Endothelial cell of umbilical vein (primary cell): ENCODE data around the gene CACNA1C. TPM values are rescaled to one million over a fixed set of nuclear protein-coding genes. Genes with fewer than 3 reads are reported as not detected.

Experiments
- BruUV-seq: library from RNA; stranded (reverse); fragments of 400-500 nt; replicated peaks from 2 replicates; lab custom pipeline; 2021; lab: Mats Ljungman, UMichigan
- CTCF ChIA-PET: fragments of 300-600, 350-600 bp; sonication (Branson Sonifier 250); formaldehyde crosslinking; loops from one replicate; lab custom pipeline; 2021; ENCODE audit warnings: antibody characterized with exemption, inconsistent platforms; lab: Charles Lee
- POLR2A ChIA-PET: fragments of 300-600, 350-600 bp; sonication (Branson Sonifier 250); formaldehyde crosslinking; loops from one replicate; lab custom pipeline; 2021; ENCODE audit warnings: antibody characterized with exemption, inconsistent platforms; lab: Charles Lee
- DNase-seq: peaks from one replicate; pipeline ENCODE4 v3.0.0-alpha.2; 2011; ENCODE audit warnings: low read depth, low spot score
- FAIRE-seq: peaks from 2 replicates; lab custom pipeline; 2011; peaks lifted over from hg19 to GRCh38; lab: Jason Lieb, UNC
- H2AFZ ChIP-seq: 2 replicates; pipeline ENCODE4 v1.6.0; 2012; ENCODE audit warnings: low read depth, low read length, control low read depth, inconsistent platforms
- H3K27ac ChIP-seq: 2 replicates; pipeline ENCODE4 v1.5.1; 2011; ENCODE audit warnings: low read depth, mild to moderate bottlenecking, control low read depth, low read length, moderate library complexity; ENCODE audit not compliant: insufficient read depth
- H3K27me3 ChIP-seq, 2 experiments: 2 replicates each; pipeline versions ENCODE4 v1.6.0 to v1.6.1; 2011; ENCODE audit warnings: low read length in 2 of 2, mixed read lengths in 1 of 2; ENCODE audit not compliant: control insufficient read depth in 2 of 2, insufficient read depth in 2 of 2
- H3K36me3 ChIP-seq, 2 experiments: 2 replicates in 1 of 2; 3 replicates in 1 of 2; pipeline ENCODE4 v1.5.1; 2011; ENCODE audit warnings: low read length in 2 of 2, mild to moderate bottlenecking in 1 of 2, moderate library complexity in 1 of 2; ENCODE audit not compliant: control insufficient read depth in 2 of 2, insufficient read depth in 2 of 2; ENCODE audit errors: extremely low read depth in 1 of 2
- H3K4me1 ChIP-seq: 3 replicates; pipeline ENCODE4 v1.5.1; 2011; ENCODE audit warnings: mild to moderate bottlenecking, low read length; ENCODE audit not compliant: control insufficient read depth, insufficient read depth; ENCODE audit errors: extremely low read depth
- H3K4me2 ChIP-seq: 2 replicates; pipeline ENCODE4 v1.6.1; 2011; ENCODE audit warnings: low read length, control low read depth, mixed read lengths; ENCODE audit not compliant: insufficient read depth
- H3K4me3 ChIP-seq, 3 experiments: fragments of 200-600 bp in 1 of 3; sonication (generic), shearing (Covaris generic) in 1 of 3; replicated peaks in 1 of 3; 2 replicates each; pipeline ENCODE4 v1.5.1; 2011 to 2016; ENCODE audit warnings: control low read depth in 3 of 3, low read length in 3 of 3, mild to moderate bottlenecking in 2 of 3, inconsistent platforms in 1 of 3, low read depth in 1 of 3, moderate library complexity in 1 of 3; ENCODE audit not compliant: insufficient read depth in 1 of 3
- H3K79me2 ChIP-seq: 2 replicates; pipeline ENCODE4 v1.6.0; 2012; ENCODE audit warnings: low read length, inconsistent platforms; ENCODE audit not compliant: control insufficient read depth, insufficient read depth
- H3K9ac ChIP-seq: replicated peaks from 2 replicates; pipeline ENCODE3; 2011; ENCODE audit warnings: low read length, control low read depth; ENCODE audit not compliant: insufficient read depth; ENCODE audit errors: extremely low read depth
- H3K9me1 ChIP-seq: replicated peaks from 3 replicates; pipeline ENCODE4 v1.6.0; 2011; ENCODE audit warnings: mild to moderate bottlenecking, low read length; ENCODE audit not compliant: control insufficient read depth, insufficient read depth; ENCODE audit errors: extremely low read depth
- H3K9me3 ChIP-seq: replicated peaks from 2 replicates; pipeline ENCODE4 v1.5.1; 2012; ENCODE audit warnings: low read length, inconsistent platforms; ENCODE audit not compliant: control insufficient read depth, insufficient read depth
- H4K20me1 ChIP-seq: replicated peaks from 2 replicates; pipeline ENCODE3; 2011; ENCODE audit warnings: mild to moderate bottlenecking, low read length; ENCODE audit not compliant: control insufficient read depth, insufficient read depth; ENCODE audit errors: extremely low read depth
- CTCF ChIP-seq, 2 donors: IDR thresholded peaks; 1 replicate in 1 of 2; 2 replicates in 1 of 2; pipeline ENCODE4 v1.5.1; 2011; ENCODE audit warnings: low read length in 2 of 2, mild to moderate bottlenecking in 2 of 2, moderate library complexity in 2 of 2, control low read depth in 1 of 2, inconsistent platforms in 1 of 2, low read depth in 1 of 2; ENCODE audit not compliant: insufficient read depth in 1 of 2; ENCODE audit errors: extremely low read depth in 1 of 2
- FOS ChIP-seq: IDR thresholded peaks from 2 replicates; pipeline ENCODE4 v1.6.1; 2011; ENCODE audit warnings: mild to moderate bottlenecking, low read length, moderate library complexity, borderline replicate concordance; ENCODE audit not compliant: insufficient read depth
- JUN ChIP-seq: IDR thresholded peaks from 2 replicates; pipeline ENCODE4 v1.6.1; 2011; ENCODE audit warnings: borderline replicate concordance, low read depth; ENCODE audit not compliant: insufficient read length, insufficient read depth
- MYC ChIP-seq: IDR thresholded peaks from one replicate; pipeline ENCODE4 v1.6.1; 2011; ENCODE audit warnings: mild to moderate bottlenecking, low read depth, low read length
- POLR2A ChIP-seq: IDR thresholded peaks from 2 replicates; pipeline ENCODE4 v1.6.1; 2012; ENCODE audit warnings: low read depth, mild to moderate bottlenecking, control low read depth, low read length
- POLR2AphosphoS5 ChIP-seq: IDR thresholded peaks from 2 replicates; pipeline ENCODE4 v1.6.1; 2012; ENCODE audit warnings: low read depth, mild to moderate bottlenecking, control low read depth, low read length, moderate library complexity; ENCODE audit not compliant: insufficient read depth
- dilution Hi-C: fragments of 300-500 bp; cut with MboI; formaldehyde crosslinking; loops from one replicate; pipeline ENCODE4 v1.15.0; 2019; ENCODE audit warnings: low sequenced_read_pairs; ENCODE audit not compliant: extremely low pct_ligation_motif_present
- intact Hi-C: fragments of 100-400 bp; cut with micrococcal nuclease; formaldehyde crosslinking; loops from one replicate; pipeline ENCODE4 v1.10.0; 2022
- polyA plus RNA-seq, 4 experiments: library from polyadenylated mRNA; depleted of rRNA in 3 of 4; stranded (reverse) in 3 of 4; unstranded in 1 of 4; fragments of >200 nt; gene quantifications; 2 replicates each; pipeline versions ENCODE4 v1.2.1 to v1.2.3, GENCODE V29; 2011 to 2012; ENCODE audit warnings: missing spikeins in 1 of 4
- total RNA-seq: library from RNA; stranded (reverse); gene quantifications from 2 replicates; pipeline ENCODE4 v1.2.3, GENCODE V29; 2021
- TF ChIP-seq, protein P1 (sequence below): IDR thresholded peaks from 2 replicates; pipeline ENCODE4 v1.6.1; 2011; ENCODE audit not compliant: insufficient read depth, insufficient read length

CACNA1C gene
- total and polyA plus RNA-seq, 2 donors (not counting 3 experiments of a cell fraction or from before 2014, with no cell fraction given), result not detected

DNA sequence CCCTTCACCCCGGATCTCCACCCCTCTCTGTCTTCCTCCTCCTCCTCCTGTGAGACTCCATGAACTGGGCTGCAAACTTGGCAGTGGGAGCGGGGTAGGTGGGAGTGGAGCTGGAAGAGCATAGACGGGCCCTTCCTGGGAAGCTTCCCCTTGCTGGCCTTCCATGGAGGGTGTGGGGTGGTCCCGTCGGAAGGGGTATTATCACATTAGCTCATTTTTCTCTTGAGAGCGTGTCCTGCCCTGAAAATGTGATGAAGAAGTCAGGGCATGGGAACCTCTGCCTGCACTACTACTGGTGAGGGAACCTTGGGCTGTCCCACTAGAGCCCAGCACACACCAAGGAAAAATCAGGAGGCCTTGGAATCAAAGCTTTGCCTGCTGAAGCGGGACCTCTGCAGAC lies 66.5 kb downstream of the CACNA1C start:
- Histone ChIP-seq H3K9ac (no peak overlapping the region), H3K4me2 (no peak overlapping the region), H3K9me3 (no peaks in the 10 kb centered on the region), H2AFZ (no peak overlapping the region), H4K20me1 (no peaks in the 10 kb centered on the region), H3K4me1 (no peaks in the 10 kb centered on the region), H3K36me3 (no peaks in the 10 kb centered on the region), H3K27me3 (no peaks in the 10 kb centered on the region), H3K4me3 (no peak overlapping the region), H3K79me2 (no peaks in the 10 kb centered on the region), H3K27ac (no peak overlapping the region), H3K9me1 (no peaks in the 10 kb centered on the region)
- DNase-seq (no peak), FAIRE-seq (no peak)
- dilution Hi-C loops, result no loop called here
- POLR2A ChIA-PET, result no interaction called here
- TF ChIP-seq JUN, result no peak
- TF ChIP-seq, protein P1, sequence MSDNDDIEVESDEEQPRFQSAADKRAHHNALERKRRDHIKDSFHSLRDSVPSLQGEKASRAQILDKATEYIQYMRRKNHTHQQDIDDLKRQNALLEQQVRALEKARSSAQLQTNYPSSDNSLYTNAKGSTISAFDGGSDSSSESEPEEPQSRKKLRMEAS, result no peak
- TF ChIP-seq CTCF (IDR thresholded peaks at IDR 0.05; ENCODE audit: extremely low read depth in 1 of 2, insufficient read depth in 1 of 2, low read depth in 1 of 2, low read length in 2 of 2), result no peak
- no peak for TF ChIP-seq FOS
- TF ChIP-seq POLR2AphosphoS5, result no peak
- TF ChIP-seq MYC, result no peak
- TF ChIP-seq POLR2A, result no peak
- BruUV-seq, result no TSS peak
- intact Hi-C loops, result no loop called here
- CTCF ChIA-PET, result no interaction called here
